GM19463 (cell line): ENCODE results near the gene SPACA9.
A peak's percentile ranks its signal among the peaks of the same experiment; 100 is the strongest.

Experiments used
- ATAC-seq: cut with Tn5 transposase; IDR thresholded peaks from one replicate; pipeline ENCODE4 v1.9.1; 2021; ENCODE audit warnings: mild to moderate bottlenecking, moderate library complexity; ENCODE audit not compliant: unreplicated experiment

SPACA9 gene

GRCh38 chr9:132862533-132862932 is 16.2 kb upstream of the SPACA9 start:
- no peak for ATAC-seq

- ATAC-seq: no peak
These were observed 15.6 kb upstream of the SPACA9 start for GRCh38 chr9:132863096-132863495.

GRCh38 chr9:132864277-132864676 is 14.4 kb upstream of the SPACA9 start:
- no peak for ATAC-seq

GRCh38 chr9:132864691-132865090 is 14.0 kb upstream of the SPACA9 start:
- ATAC-seq: no peak

GRCh38 chr9:132866898-132867297 is 11.8 kb upstream of the SPACA9 start:
- ATAC-seq: no peak

- no peak for ATAC-seq
These were observed 9.4 kb upstream of the SPACA9 start for GRCh38 chr9:132869266-132869665.

DNA sequence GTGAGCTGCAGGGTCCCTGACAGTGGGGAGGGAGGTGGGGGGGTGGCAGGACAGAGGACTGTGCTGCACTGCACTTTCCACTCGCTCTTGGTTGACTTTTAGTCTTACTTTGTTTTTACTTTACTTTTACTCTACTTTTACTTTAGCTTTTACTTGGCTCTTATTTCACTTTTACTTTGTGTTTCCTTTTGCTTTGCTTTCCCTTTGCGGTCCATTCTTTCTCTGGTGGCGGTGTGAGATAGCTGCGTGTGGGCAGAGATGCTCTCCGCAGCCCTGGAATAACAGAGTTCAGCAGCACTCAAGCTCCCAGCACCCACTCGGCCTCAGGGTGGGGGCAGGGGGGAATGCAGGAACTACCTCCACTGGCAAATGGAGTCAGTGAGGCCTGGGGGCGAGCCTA is 5.3 kb upstream of the SPACA9 start:
- ATAC-seq: no peak

GRCh38 chr9:132875159-132875558 is 3.5 kb upstream of the SPACA9 start:
- ATAC-seq: no peak

DNA sequence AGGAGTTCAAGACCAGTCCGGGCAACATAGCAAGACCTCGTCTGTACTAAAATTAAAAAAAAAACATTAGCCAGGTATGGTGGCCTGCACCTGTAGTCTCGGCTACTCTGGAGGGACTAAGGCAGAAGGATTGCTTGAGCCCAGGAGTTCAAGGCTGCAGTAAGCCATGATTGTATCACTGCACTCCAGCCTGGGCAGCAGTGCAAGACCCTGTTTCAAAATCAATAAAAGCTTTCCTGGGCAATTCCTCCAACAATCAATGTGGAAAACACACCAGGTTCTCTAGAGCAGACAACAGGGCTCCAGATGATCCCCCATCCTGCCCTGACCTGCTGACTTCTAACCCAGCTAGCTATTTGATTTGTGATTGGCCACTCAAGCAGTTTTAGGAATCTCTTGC is 1.8 kb upstream of the SPACA9 start:
- ATAC-seq: no peak

- no peak for ATAC-seq
These were observed 1.3 kb upstream of the SPACA9 start for GRCh38 chr9:132877458-132877823.

DNA sequence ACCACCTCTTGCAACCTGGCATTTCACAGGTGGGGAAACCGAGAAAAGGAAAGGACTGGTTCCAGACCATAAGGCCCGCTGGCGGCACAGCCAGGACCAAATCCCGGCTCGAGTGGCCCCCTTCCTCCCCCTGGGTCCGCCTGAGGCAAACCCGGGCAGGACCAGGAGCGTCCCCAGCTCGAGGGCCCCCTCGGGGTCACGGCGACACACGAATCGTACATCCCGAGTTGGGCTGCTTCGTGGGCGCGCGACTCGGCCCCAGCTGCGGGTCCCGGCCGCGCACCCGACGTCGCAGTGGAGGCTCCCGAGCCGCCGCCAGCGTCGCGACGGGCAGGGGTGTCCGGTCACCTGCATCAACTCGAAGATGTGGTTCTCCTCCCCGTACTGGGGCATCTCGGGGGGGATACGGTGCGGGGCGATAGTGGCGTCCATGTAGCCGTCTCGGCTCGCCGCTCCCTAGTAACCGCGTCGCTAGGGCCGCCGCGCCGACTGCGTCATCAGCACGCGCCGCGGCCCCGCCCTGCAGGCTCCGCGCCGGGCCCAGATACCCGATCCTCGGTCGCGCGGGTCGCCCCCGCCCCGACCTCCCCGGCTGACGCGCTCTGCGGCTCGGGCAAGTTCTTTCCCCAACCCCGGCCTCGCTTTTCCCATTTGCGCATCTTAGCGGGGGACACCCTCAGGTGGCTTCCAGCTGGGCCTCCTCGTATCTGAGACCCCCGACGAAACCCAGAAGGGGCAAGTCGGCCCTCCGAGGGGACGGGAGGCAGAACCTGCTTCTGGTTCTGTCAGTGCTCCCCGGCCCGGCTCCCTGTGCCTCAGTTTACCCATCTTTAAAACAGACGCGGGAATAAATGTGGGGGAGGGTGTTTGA is 639 bp upstream of the SPACA9 start, which contains the start of gene AK8:
Gene AK8, minus strand, starts transcription at position 461 of the 871 bp plus-strand sequence. Its CDS starts 29 bp downstream, at position 432.
- ATAC-seq: peak; percentile 70

GRCh38 chr9:132879457-132880323 is 992 bp downstream of the SPACA9 start:
- ATAC-seq: no peak

DNA sequence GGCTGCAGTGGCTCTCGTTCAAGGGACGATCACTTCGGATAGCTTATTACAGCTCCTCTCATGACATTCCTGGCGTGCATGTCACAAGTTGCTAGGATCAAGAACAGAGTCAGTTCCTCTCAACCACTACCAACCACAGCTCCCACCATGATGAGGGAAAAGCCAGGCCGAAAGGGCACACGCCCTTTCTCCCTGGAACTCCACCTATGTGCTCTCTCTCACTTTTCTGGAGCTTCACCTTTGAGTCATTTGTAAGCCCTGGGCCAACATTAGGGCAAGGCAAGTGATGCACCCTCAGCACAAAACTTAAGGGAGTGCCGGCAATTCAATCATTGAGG is 1.6 kb downstream of the SPACA9 start:
- ATAC-seq: no peak

- no peak for ATAC-seq
These were observed 3.1 kb downstream of the SPACA9 start for GRCh38 chr9:132881826-132882225.

- ATAC-seq: no peak
These were observed 3.9 kb downstream of the SPACA9 start for GRCh38 chr9:132882616-132883015.

DNA sequence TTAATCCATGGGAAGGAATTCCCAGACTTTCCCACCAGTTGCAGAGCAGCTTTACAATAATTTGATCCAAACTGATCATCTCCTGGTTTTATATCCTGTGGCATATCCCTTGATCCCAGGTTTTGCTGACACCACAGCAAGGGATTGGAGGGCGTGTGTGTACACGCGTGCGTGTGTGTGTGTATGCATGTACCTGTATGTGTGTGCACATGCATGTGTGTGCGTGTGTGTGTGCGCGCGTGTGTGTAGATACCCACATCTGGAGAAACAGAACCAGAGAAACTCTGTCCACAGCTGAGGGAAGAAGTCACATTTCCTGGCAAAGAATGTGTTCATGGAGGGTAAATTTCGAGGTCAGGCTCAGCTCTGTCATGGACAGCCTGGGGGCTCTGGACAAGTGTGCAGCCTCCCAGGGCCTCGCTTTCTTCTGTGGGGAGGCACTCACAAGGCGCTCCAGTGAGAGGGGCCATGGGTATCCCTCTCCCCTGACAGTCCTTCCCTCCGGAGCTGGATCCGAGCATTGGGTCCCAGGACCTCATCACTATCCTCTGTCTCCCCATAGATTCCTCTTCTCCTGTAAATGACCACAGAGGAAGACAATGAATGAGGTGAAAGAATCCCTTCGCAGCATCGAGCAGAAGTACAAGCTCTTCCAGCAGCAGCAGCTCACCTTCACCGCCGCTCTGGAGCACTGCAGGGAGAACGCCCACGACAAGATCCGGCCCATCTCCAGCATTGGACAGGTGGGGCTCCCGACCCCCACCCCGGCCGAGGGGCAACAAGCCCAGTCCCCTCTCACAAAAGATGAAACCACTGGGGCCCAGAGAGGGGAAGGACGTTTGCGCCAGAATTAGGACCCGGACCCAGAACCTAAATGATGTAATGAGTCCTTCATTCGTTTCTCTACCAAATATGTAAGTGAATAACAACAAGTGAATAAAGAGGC is 4.9 kb downstream of the SPACA9 start:
- ATAC-seq: no peak

- no peak for ATAC-seq
These were observed 7.1 kb downstream of the SPACA9 start for GRCh38 chr9:132885720-132886333.

DNA sequence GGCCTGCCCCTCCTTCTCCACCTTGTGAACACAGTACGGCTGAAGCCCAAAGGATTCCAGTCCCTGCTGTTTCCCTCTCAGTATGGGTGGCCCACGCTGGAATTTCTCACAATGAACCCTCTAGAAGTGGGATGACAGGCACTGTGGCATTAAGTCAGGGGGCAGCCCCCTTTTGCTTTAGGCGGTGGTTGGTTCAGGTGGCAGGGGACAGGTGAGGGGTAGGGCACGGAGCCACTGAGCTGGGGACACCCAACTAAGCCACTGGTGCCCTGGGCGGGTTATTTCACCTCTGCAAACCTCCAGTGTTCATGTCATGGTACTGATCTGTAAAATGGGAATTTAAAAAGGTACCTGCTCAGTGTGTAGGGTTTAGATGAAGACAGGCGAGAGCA is 7.6 kb downstream of the SPACA9 start:
- no peak for ATAC-seq

DNA sequence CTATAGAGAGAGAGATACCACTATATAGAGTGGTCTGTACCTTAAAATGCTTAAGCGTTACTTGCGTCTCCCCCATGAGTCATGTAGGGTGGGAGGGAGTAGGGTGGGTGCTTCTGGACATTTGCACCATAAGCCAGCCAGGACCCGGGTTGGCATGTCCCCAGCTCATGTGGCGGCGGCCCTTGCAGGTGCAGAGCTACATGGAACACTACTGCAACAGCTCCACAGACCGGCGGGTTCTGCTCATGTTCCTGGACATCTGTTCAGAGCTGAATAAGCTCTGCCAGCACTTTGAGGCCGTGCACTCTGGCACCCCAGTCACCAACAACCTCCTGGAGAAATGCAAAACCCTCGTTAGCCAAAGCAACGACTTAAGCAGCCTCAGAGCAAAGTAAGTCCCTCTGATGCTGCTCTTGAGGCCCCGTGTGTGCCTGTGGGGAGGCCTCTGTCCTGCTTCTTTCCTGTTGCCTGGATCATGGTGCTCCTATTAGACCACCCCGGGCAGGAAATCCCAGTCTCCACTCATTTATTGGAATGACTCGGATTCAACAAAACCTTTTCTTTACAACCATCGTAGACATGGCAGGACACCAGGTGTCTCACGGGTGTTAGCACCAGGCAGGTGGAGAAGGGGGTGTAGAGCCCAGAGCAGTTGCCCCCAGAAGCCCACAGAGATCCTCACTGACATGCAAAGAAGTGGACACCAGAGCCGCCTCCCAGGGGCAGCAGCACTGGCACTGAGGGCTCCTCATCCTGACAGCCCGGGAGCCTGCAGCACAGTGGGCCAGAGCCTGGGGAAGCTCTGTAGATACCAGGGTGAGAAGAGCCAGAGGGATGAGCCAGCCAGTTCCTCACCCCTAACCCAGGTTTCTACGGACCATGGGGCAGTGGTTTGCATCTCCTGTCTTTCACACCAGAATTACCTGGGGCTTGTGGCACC is 8.8 kb downstream of the SPACA9 start:
- ATAC-seq: no peak
